GM23338 (cell line): ENCODE measurements around the gene NR2C2AP. TPM values are rescaled to one million over a fixed set of nuclear protein-coding genes. Genes with fewer than 3 reads are reported as not detected.

ENCODE experiments used
- ATAC-seq: fragments of 200-7000 bp; cut with Tn5 transposase; 3 replicates; pipeline ENCODE4 v1.9.1; 2020
- DNase-seq: peaks from one replicate; pipeline ENCODE4 v3.0.0-alpha.2; 2015; ENCODE audit warnings: low spot score
- H2AFZ ChIP-seq: fragments of 200-600 bp; sonication (generic); 2 replicates; pipeline ENCODE4 v1.8.0; 2016; ENCODE audit warnings: antibody characterized with exemption, mild to moderate bottlenecking, moderate library complexity
- H3F3A ChIP-seq: fragments of 200-600 bp; sonication (generic); replicated peaks from 2 replicates; pipeline ENCODE4 v1.8.0; 2017; ENCODE audit warnings: antibody characterized with exemption, mixed run types, low read depth
- H3K27ac ChIP-seq: fragments of 200-600 bp; sonication (generic); 2 replicates; pipeline ENCODE4 v1.6.1; 2016; ENCODE audit warnings: low read depth
- H3K27me3 ChIP-seq: fragments of 200-600 bp; sonication (generic); 2 replicates; pipeline ENCODE4 v1.8.0; 2016; ENCODE audit warnings: mild to moderate bottlenecking, mixed run types, moderate library complexity; ENCODE audit not compliant: insufficient read depth
- H3K36me3 ChIP-seq: fragments of 200-600 bp; sonication (generic); 2 replicates; pipeline ENCODE4 v1.8.0; 2016; ENCODE audit warnings: mild to moderate bottlenecking; ENCODE audit not compliant: insufficient read depth
- H3K4me1 ChIP-seq: fragments of 200-600 bp; sonication (generic); 2 replicates; pipeline ENCODE4 v1.8.0; 2016; ENCODE audit warnings: mild to moderate bottlenecking, moderate library complexity; ENCODE audit not compliant: insufficient read depth
- H3K4me2 ChIP-seq: fragments of 200-600 bp; sonication (generic); 2 replicates; pipeline ENCODE4 v1.7.1; 2017; ENCODE audit warnings: mixed run types
- H3K4me3 ChIP-seq: fragments of 200-600 bp; sonication (generic); 2 replicates; pipeline ENCODE4 v1.6.1; 2016; ENCODE audit warnings: mixed run types
- H3K79me2 ChIP-seq: fragments of 200-600 bp; sonication (generic); replicated peaks from 2 replicates; pipeline ENCODE4 v1.8.0; 2017; ENCODE audit warnings: mild to moderate bottlenecking; ENCODE audit not compliant: insufficient read depth
- H3K9me2 ChIP-seq: fragments of 200-600 bp; sonication (generic); 2 replicates; pipeline ENCODE4 v1.8.0; 2017; ENCODE audit not compliant: insufficient read depth
- H4K20me1 ChIP-seq: fragments of 200-600 bp; sonication (generic); replicated peaks from 2 replicates; pipeline ENCODE4 v1.8.0; 2017; ENCODE audit warnings: mild to moderate bottlenecking; ENCODE audit not compliant: insufficient read depth
- H3K27ac Mint-ChIP-seq: 2 replicates; pipeline ENCODE4 v1.8.0; 2020; ENCODE audit warnings: inconsistent platforms, mild to moderate bottlenecking, moderate library complexity, mixed read lengths
- H3K27me3 Mint-ChIP-seq: 3 replicates; pipeline ENCODE4 v1.8.0; 2022; ENCODE audit warnings: low read depth, mild to moderate bottlenecking, moderate library complexity, mixed read lengths, inconsistent platforms; ENCODE audit not compliant: insufficient read depth, poor library complexity
- H3K36me3 Mint-ChIP-seq: 3 replicates; pipeline ENCODE4 v1.8.0; 2021; ENCODE audit warnings: low read depth, mild to moderate bottlenecking, inconsistent platforms, moderate library complexity, mixed read lengths
- H3K4me1 Mint-ChIP-seq: 3 replicates; pipeline ENCODE4 v1.8.0; 2020; ENCODE audit warnings: mild to moderate bottlenecking, inconsistent platforms, mixed read lengths
- H3K4me3 Mint-ChIP-seq: 3 replicates; pipeline ENCODE4 v1.8.0; 2021; ENCODE audit warnings: moderate library complexity, mild to moderate bottlenecking, inconsistent platforms, mixed read lengths
- H3K9me3 Mint-ChIP-seq: 3 replicates; pipeline ENCODE4 v1.8.0; 2020; ENCODE audit warnings: moderate library complexity, mild to moderate bottlenecking, inconsistent platforms, mixed read lengths
- CREB1 ChIP-seq: fragments of 250-450 bp; sonication (Bioruptor Pico); IDR thresholded peaks from 2 replicates; pipeline ENCODE4 v1.5.0; 2020; ENCODE audit warnings: low read depth, mild to moderate bottlenecking, moderate library complexity
- CTCF ChIP-seq, 2 experiments: fragments of 200-600 bp in 1 of 2; sonication (generic) in 1 of 2; conservative IDR thresholded peaks; 2 replicates each; pipeline versions ENCODE4 v1.5.1 to v1.6.1; 2016 to 2017; ENCODE audit warnings: antibody characterized with exemption in 2 of 2, low read depth in 2 of 2, mild to moderate bottlenecking in 2 of 2, moderate library complexity in 1 of 2
- ETS1 ChIP-seq: IDR thresholded peaks from 2 replicates; pipeline ENCODE4 v1.6.1; 2016; ENCODE audit warnings: antibody characterized with exemption
- EZH2 ChIP-seq: fragments of 200-600 bp; sonication (generic); IDR thresholded peaks from one replicate; pipeline ENCODE4 v1.8.0; 2017; ENCODE audit warnings: antibody characterized with exemption, mild to moderate bottlenecking, low read depth; ENCODE audit not compliant: unreplicated experiment
- EZH2phosphoT487 ChIP-seq: fragments of 200-600 bp; sonication (generic); IDR thresholded peaks from one replicate; pipeline ENCODE4 v1.8.1; 2018; ENCODE audit warnings: antibody characterized with exemption; ENCODE audit not compliant: unreplicated experiment
- JUNB ChIP-seq: IDR thresholded peaks from one replicate; pipeline ENCODE4 v1.6.1; 2016; ENCODE audit warnings: antibody characterized with exemption; ENCODE audit not compliant: unreplicated experiment
- NANOG ChIP-seq: IDR thresholded peaks from 2 replicates; pipeline ENCODE4 v1.6.1; 2016; ENCODE audit warnings: antibody characterized with exemption, borderline replicate concordance
- POLR2AphosphoS5 ChIP-seq: IDR thresholded peaks from 2 replicates; pipeline ENCODE4 v1.6.1; 2016; ENCODE audit warnings: antibody characterized with exemption, low read depth
- REST ChIP-seq: IDR thresholded peaks from one replicate; pipeline ENCODE4 v1.6.1; 2018; ENCODE audit warnings: antibody characterized with exemption; ENCODE audit not compliant: unreplicated experiment
- STAT1 ChIP-seq: IDR thresholded peaks from one replicate; pipeline ENCODE4 v1.6.1; 2016; ENCODE audit warnings: antibody characterized with exemption; ENCODE audit not compliant: unreplicated experiment
- ZNF114 ChIP-seq: fragments of 250-450 bp; sonication (Bioruptor Pico); IDR thresholded peaks from 2 replicates; pipeline ENCODE4 v1.5.0; 2020; ENCODE audit warnings: mild to moderate bottlenecking, moderate library complexity
- ZNF331 ChIP-seq: fragments of 250-450 bp; sonication (Bioruptor Pico); IDR thresholded peaks from 2 replicates; pipeline ENCODE4 v1.5.0; 2020; ENCODE audit warnings: low read depth, mild to moderate bottlenecking, moderate library complexity
- polyA plus RNA-seq: library from polyadenylated mRNA; unstranded; fragments of >200 nt; fragmentation: Nextera tagmentation; extraction: Ambion mirVana; gene quantifications from 2 replicates; pipeline ENCODE4 v1.2.1, GENCODE V29; 2016
- total RNA-seq: library from RNA; depleted of rRNA; stranded (reverse); fragments of >200 nt; shearing (Covaris generic); gene quantifications from 2 replicates; pipeline ENCODE4 v1.2.3, GENCODE V29; 2014
- TF ChIP-seq, protein P1 (sequence below): fragments of 250-450 bp; sonication (Bioruptor Pico); IDR thresholded peaks from 2 replicates; pipeline ENCODE4 v1.5.0; 2020; ENCODE audit warnings: mild to moderate bottlenecking, moderate library complexity

Gene NR2C2AP
- total and polyA plus RNA-seq, 2 experiments from 2014 or later: 14.4 to 25.7 TPM

DNA sequence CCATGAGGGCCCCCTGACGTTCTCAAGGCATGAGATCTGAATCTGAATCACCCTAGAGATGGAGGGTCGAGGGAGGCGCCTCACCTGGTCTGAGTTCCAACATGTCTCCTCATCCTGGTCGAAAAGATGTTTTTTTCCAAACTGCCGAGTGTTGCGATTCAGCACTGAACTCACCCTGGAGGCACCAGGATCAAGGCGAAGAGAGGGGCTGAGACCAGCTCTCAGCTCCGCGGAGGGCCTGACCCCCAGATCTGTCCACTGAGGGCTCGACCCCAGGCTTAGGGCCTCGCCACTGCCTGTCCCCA is 555 bp downstream of the NR2C2AP start:
- H4K20me1 ChIP-seq: no peaks in the 10 kb centered on the region; the same call in 1 of the 2 replicates
- Mint-ChIP-seq H3K36me3 (peaks cover 34% of the 10 kb centered on the region), H3K4me1 (peaks cover 11% of the 10 kb centered on the region; the same call in 2 of the 3 replicates), H3K27ac (0 out of 2 replicates have a peak overlapping the region, but pooled peaks have one; percentile 93), H3K9me3 (peaks cover 4% of the 10 kb centered on the region; the same call in 2 of the 3 replicates), H3K27me3 (peaks cover 55% of the 10 kb centered on the region), H3K4me3 (peak overlapping the region; percentile 93)
- H3F3A ChIP-seq: 0 out of 2 replicates have a peak, but pooled peaks cover 9% of the 10 kb centered on the region
- DNase-seq (no peak), ATAC-seq (peak; percentile 21)
- H3K27ac ChIP-seq: no peak overlapping the region
- H3K27me3 ChIP-seq: peaks cover 37% of the 10 kb centered on the region
- 0 out of 2 replicates have a peak, but pooled peaks cover 6% of the 10 kb centered on the region for H3K4me1 ChIP-seq
- peak overlapping the region; percentile 92 for H3K4me2 ChIP-seq
- H3K9me2 ChIP-seq: no peaks in the 10 kb centered on the region
- peak overlapping the region; percentile 78; the same call in 1 of the 2 replicates for H2AFZ ChIP-seq
- no peaks in the 10 kb centered on the region for H3K79me2 ChIP-seq
- TF ChIP-seq ZNF114 (CRISPR knock-in tag) (no peak), ZNF331 (CRISPR knock-in tag) (no peak), POLR2AphosphoS5 (no peak; the same call in 1 of the 2 replicates), CTCF (conservative IDR thresholded peaks at IDR 0.05; ENCODE audit: low read depth in 2 of 2) (no peak), REST (no peak), NANOG (no peak), EZH2 (no peak), JUNB (no peak), STAT1 (no peak), CREB1 (no peak), EZH2phosphoT487 (no peak), ETS1 (no peak)
- TF ChIP-seq, protein P1, sequence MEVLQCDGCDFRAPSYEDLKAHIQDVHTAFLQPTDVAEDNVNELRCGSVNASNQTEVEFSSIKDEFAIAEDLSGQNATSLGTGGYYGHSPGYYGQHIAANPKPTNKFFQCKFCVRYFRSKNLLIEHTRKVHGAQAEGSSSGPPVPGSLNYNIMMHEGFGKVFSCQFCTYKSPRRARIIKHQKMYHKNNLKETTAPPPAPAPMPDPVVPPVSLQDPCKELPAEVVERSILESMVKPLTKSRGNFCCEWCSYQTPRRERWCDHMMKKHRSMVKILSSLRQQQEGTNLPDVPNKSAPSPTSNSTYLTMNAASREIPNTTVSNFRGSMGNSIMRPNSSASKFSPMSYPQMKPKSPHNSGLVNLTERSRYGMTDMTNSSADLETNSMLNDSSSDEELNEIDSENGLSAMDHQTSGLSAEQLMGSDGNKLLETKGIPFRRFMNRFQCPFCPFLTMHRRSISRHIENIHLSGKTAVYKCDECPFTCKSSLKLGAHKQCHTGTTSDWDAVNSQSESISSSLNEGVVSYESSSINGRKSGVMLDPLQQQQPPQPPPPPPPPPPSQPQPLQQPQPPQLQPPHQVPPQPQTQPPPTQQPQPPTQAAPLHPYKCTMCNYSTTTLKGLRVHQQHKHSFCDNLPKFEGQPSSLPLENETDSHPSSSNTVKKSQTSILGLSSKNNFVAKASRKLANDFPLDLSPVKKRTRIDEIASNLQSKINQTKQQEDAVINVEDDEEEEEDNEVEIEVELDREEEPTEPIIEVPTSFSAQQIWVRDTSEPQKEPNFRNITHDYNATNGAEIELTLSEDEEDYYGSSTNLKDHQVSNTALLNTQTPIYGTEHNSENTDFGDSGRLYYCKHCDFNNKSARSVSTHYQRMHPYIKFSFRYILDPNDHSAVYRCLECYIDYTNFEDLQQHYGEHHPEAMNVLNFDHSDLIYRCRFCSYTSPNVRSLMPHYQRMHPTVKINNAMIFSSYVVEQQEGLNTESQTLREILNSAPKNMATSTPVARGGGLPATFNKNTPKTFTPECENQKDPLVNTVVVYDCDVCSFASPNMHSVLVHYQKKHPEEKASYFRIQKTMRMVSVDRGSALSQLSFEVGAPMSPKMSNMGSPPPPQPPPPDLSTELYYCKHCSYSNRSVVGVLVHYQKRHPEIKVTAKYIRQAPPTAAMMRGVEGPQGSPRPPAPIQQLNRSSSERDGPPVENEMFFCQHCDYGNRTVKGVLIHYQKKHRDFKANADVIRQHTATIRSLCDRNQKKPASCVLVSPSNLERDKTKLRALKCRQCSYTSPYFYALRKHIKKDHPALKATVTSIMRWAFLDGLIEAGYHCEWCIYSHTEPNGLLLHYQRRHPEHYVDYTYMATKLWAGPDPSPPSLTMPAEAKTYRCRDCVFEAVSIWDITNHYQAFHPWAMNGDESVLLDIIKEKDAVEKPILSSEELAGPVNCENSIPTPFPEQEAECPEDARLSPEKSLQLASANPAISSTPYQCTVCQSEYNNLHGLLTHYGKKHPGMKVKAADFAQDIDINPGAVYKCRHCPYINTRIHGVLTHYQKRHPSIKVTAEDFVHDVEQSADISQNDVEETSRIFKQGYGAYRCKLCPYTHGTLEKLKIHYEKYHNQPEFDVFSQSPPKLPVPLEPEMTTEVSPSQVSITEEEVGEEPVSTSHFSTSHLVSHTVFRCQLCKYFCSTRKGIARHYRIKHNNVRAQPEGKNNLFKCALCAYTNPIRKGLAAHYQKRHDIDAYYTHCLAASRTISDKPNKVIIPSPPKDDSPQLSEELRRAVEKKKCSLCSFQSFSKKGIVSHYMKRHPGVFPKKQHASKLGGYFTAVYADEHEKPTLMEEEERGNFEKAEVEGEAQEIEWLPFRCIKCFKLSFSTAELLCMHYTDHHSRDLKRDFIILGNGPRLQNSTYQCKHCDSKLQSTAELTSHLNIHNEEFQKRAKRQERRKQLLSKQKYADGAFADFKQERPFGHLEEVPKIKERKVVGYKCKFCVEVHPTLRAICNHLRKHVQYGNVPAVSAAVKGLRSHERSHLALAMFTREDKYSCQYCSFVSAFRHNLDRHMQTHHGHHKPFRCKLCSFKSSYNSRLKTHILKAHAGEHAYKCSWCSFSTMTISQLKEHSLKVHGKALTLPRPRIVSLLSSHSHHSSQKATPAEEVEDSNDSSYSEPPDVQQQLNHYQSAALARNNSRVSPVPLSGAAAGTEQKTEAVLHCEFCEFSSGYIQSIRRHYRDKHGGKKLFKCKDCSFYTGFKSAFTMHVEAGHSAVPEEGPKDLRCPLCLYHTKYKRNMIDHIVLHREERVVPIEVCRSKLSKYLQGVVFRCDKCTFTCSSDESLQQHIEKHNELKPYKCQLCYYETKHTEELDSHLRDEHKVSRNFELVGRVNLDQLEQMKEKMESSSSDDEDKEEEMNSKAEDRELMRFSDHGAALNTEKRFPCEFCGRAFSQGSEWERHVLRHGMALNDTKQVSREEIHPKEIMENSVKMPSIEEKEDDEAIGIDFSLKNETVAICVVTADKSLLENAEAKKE (CRISPR knock-in tag): no peak
- peak overlapping the region; percentile 96 for H3K4me3 ChIP-seq
- no peaks in the 10 kb centered on the region for H3K36me3 ChIP-seq
